Measurements from ENCODE around the gene TRNAU1AP. TPM values are rescaled to one million over a fixed set of nuclear protein-coding genes. Genes with fewer than 3 reads are reported as not detected.
A peak's percentile ranks its signal among the peaks of the same experiment; 100 is the strongest.
"Not testable (repeated sequence)": the region's sequence is repeated elsewhere in the genome, so short reads cannot be mapped to it uniquely, and the experiment has no call there.

TRNAU1AP gene
- total RNA-seq, 1 donor from 2014 or later: 24.3 TPM

GRCh38 chr1:28522537-28522936, 30.3 kb upstream of the TRNAU1AP start:
- not testable (repeated sequence) for ATAC-seq

DNA sequence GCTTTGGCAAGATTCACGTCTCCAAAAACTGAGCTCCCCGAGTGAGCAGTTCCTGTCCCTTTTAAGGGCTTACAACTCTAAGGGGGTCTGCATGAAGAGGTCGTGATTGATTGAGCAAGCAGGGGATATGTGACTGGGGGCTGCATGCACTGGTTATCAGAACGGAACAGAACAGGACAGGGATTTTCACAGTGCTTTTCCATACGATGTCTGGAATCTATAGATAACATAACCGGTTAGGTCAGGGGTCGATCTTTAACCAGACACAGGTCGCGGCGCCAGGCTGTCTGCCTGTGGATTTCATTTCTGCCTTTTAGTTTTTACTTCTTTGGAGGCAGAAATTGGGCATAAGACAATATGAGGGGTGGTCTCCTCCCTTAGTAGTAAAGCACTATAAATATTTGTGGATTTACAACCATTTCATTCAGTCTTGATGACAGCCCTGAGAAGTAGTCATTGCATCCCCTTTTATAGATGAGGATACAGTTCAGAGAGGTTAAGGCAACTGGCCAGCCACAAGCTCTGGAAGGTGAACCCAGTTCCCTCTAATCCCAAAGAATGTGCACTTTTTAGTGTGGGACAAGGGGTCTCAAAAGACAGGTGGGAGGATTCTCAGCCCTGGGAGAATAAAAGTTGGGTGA, 27.8 kb upstream of the TRNAU1AP start:
- not testable (repeated sequence) for ATAC-seq

DNA sequence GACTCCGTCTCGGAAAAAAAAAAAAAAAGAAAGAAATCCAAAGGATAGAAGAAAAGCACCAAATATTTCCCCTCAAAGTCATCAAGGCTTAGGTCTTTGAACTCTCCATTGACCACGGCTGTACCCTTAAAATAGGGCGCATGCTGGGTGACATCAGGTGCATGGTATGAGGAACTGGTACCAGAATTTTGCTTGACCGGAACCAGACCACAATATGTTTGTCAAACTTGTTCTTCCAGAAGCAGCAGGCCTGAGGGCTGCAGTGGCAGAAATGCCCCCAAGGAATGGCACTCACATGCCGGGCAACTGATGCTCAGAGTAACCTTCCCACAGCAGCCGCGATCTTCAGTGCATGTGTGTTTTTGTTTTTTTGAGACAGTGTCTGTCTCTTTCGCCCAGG, 26.0 kb upstream of the TRNAU1AP start:
- peak; percentile 83 for ATAC-seq

GRCh38 chr1:28530456-28530855, 22.4 kb upstream of the TRNAU1AP start:
- ATAC-seq: no peak

DNA sequence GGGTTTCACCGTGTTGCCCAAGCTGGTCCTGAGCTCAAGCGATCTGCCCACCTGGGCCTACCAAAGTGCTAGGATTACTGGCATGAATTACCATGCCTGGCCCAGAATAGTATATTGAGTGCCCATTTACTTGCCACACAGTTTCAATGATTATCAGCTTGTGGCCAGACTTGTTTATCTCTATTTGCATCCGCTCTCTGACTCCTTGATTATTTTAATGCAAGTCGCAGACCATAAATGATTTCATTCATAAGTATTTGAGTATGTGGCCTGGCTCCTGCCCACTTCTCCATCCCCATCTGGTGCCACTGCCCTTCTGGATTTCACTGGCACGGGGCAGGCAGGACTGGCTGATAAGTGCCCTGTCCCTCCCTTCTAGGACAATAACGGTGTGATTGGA, 18.2 kb upstream of the TRNAU1AP start:
- ATAC-seq: no peak

DNA sequence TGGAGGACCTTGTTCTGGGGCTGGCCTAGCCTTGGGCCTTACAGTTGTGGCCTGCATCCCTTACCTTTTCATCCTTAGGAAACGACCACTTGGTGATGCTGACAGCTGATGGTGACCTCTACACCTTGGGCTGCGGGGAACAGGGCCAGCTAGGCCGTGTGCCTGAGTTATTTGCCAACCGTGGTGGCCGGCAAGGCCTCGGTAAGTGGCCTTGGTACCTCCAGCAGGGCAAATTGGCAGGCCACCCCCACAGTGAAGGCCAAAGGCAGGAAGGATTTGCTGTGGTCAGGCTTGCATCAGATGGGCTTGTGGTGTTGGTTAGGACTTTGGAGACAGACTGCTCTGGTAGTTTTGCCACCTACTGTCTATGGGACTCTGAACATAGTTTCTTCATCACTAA, 17.7 kb upstream of the TRNAU1AP start:
- no peak for ATAC-seq

DNA sequence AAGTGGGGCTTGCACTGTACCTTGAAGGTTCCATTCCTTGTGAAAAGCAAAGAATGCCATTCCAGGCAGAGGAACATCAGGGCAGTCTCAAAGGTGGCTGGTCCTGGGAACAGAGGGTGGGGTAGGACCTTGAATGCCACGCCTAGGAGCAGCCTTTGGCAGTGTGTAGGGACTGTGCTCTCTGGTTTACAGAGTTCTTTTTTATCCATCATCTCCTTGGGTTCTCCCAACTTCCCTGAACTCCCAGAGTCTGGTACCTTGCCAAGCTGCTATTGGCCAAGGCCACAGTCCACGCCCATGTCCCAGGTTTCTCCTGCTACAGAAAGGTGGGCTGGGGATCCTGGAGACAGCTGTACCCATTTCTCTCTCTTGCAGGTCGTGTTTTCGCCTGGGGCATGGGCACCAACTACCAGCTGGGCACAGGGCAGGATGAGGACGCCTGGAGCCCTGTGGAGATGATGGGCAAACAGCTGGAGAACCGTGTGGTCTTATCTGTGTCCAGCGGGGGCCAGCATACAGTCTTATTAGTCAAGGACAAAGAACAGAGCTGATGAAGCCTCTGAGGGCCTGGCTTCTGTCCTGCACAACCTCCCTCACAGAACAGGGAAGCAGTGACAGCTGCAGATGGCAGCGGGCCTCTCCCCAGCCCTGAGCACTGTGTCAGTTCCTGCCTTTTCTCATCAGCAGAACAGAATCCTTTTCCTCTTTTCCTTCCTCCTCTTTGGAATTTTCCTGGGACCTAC, 15.3 kb upstream of the TRNAU1AP start:
- ATAC-seq: no peak

GRCh38 chr1:28538286-28538685, 14.6 kb upstream of the TRNAU1AP start:
- no peak for ATAC-seq

- ATAC-seq: no peak
These were observed 12.2 kb upstream of the TRNAU1AP start for GRCh38 chr1:28540651-28541050.

DNA sequence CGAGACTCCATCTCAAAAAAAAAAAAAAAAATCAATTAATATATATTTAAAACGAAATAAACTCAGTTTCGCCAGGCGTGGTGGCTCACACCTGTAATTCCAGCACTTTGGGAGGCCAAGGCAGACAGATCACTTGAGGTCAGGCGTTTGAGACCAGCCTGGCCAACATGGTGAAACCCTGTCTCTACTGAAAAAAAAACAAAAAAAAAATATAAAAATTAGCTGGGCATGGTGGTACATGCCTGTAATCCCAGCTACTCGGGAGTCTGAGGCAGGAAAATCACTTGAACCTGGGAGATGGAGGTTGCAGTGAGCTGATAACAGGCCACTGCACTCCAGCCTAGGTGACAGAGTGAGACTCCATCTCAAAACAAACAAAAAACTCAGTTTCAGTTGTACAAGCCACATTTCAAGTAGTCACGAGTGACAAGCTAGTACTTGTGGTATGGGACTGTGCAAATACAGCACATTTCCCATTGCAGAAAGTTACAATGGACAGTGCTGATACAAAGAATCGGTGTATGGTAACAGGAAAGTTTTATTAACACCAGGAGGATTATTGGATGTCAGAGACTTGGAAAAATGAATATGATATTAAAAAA, 11.4 kb upstream of the TRNAU1AP start:
- peak; percentile 68 for ATAC-seq

- ATAC-seq: no peak
These were observed 7.6 kb upstream of the TRNAU1AP start for GRCh38 chr1:28545246-28545628.

GRCh38 chr1:28548318-28548717, 4.6 kb upstream of the TRNAU1AP start:
- ATAC-seq: no peak

DNA sequence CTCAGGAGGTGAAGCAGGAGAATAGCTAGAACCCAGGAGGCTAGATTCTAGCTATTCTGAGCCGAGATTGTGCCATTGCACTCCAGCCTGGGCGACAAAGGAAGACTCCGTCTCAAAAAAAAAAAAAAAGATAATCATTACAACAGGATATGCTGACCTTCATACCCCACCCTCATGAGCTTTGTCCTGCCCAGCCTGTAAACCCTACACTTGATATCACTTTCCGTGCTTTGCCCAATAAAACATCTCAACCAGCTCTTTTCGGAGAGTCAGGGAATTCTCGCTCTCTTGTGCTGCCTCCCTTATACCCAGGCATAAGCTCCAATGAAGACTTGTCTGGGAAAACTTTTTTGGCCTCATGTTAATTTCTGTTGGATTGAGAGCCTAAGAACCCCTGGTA, 1.5 kb upstream of the TRNAU1AP start:
- ATAC-seq: no peak

- ATAC-seq: no peak
These were observed 8.0 kb downstream of the TRNAU1AP start for GRCh38 chr1:28560886-28561285.

DNA sequence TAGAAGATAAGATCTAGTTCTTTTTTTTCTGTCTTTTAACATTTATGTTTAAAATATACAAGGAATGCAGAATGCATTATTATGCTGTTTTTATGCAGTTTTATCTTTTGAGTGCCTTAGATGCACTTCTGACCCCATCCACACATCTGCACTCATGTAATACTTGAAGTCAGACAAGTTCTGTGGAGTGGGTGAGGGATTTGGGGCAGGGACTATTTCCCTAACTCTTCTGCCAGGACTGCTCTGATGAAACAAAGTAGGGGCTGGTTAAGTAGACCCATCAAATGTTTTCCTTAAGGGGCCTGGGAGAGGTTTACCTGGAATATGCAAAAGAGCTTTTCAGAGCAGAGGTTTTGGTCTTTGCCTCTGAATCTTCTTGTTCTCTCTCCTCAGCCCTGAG, 11.4 kb downstream of the TRNAU1AP start:
- no peak for ATAC-seq

GRCh38 chr1:28565040-28565439, 12.2 kb downstream of the TRNAU1AP start:
- ATAC-seq: no peak

GRCh38 chr1:28565726-28566125, 12.8 kb downstream of the TRNAU1AP start:
- ATAC-seq: peak; percentile 86

GRCh38 chr1:28566931-28567330, 14.0 kb downstream of the TRNAU1AP start:
- ATAC-seq: no peak

- ATAC-seq: no peak
These were observed 19.0 kb downstream of the TRNAU1AP start for GRCh38 chr1:28571911-28572310.

DNA sequence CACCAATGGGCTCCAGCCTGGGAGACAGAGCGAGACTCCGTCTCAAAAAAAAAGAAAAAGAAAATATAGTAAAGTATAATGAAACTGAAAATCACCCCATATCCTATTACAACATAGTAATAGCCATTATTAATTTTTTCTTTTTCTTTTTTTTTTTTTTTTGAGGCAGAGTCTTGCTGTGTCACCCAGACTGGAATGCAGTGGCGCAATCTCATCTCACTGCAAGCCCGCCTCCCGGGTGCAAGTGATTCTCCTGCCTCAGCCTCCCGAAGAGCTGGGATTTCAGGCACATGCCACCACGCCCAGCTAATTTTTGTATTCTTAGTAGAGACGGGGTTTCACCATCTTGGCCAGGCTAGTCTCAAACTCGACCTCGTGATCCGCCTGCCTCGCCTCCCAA, 20.0 kb downstream of the TRNAU1AP start:
- ATAC-seq: not testable (repeated sequence)

DNA sequence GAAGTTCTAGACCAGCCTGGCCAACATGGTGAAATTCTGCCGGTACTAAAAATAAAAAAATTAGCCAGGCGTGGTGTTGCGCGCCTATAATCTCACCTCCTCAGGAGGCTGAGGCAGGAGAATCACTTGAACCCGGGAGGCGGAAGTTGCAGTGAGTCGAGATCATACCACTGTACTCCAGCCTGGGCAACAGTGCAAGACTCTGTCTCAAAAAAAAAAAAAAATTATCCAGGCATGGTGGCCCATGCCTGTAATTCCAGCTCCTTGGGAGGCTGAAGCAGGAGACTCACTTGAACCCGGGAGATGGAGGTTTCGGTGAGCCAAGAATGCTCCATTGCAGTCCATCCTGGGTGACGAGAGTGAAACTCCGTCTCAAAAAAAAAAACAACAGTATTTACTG, 20.7 kb downstream of the TRNAU1AP start:
- no peak for ATAC-seq

DNA sequence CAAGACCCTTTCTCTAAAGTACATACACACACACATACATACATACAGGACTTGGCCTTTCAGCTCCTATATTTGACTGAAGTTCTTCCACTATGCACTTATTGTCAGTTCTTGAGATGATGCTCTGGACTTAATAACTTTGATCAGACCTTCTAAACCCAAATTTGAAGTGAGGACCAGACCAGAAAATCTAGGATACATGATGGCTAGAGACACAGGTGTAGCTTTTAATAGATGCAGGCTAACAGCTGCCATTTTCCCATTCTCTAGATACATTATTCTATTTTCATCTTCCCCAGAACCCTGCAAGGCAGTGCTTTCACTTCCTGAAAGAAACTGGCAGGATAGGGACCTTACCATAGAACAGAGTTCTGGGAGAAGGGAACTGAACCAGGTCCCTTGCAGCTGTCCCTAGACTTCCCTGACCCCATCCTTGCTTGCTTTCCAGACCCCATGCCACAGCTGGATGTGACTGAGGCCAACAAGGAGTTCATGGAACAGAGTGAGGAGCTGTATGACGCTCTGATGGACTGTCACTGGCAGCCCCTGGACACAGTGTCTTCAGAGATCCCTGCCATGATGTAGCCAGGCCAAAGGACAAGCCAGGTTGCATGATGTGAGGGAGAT, 24.3 kb downstream of the TRNAU1AP start:
- ATAC-seq: no peak

- ATAC-seq: no peak
These were observed 25.1 kb downstream of the TRNAU1AP start for GRCh38 chr1:28577738-28578536.
